Pancreas (tissue), 10 donors: ENCODE measurements around the gene PSMB3. TPM values are rescaled to one million over a fixed set of nuclear protein-coding genes. Genes with fewer than 3 reads are reported as not detected.

Experiments used
- ATAC-seq, 4 donors: fragments of 200-7000 bp; cut with Tn5 transposase; one replicate each; pipeline versions ENCODE4 v1.8.0 to v1.9.1; 2020; ENCODE audit warnings: mild to moderate bottlenecking in 4 of 4, moderate library complexity in 4 of 4
- DNase-seq, 6 donors: peaks; one replicate each; pipeline ENCODE4 v3.0.0-alpha.2; 2020
- FAIRE-seq: peaks from 2 replicates; lab custom pipeline; 2012; peaks lifted over from hg19 to GRCh38; lab: Jason Lieb, UNC
- H3K27ac ChIP-seq, 4 donors: fragments of 200-600 bp; sonication (generic); 1 replicate in 3 of 4; 2 replicates in 1 of 4; pipeline versions ENCODE4 v1.5.0 to v1.8.0; 2020
- H3K27me3 ChIP-seq, 4 donors: fragments of 200-600 bp; one replicate each; pipeline ENCODE4 v1.8.0; 2021
- H3K36me3 ChIP-seq, 3 donors: fragments of 200-600 bp; sonication (generic) in 1 of 3; one replicate each; pipeline versions ENCODE4 v1.5.0 to v1.8.0; 2020 to 2021
- H3K4me1 ChIP-seq, 3 donors: fragments of 200-600 bp; one replicate each; pipeline ENCODE4 v1.8.0; 2021
- H3K4me3 ChIP-seq, 4 donors: fragments of 200-600 bp; sonication (generic) in 2 of 4; one replicate each; pipeline versions ENCODE4 v1.5.0 to v1.8.0; 2020 to 2021
- H3K9me3 ChIP-seq, 4 donors: fragments of 200-600 bp; one replicate each; pipeline ENCODE4 v1.8.0; 2021
- CTCF ChIP-seq, 4 donors: fragments of 200-600 bp; sonication (generic) in 3 of 4; IDR thresholded peaks; one replicate each; pipeline versions ENCODE4 v1.5.0 to v1.8.0; 2021; ENCODE audit warnings: antibody characterized with exemption in 4 of 4
- WGBS, 2 donors: extraction: QIAGEN DNeasy Blood & Tissue Kit; methylation state at CpG; one replicate each; pipeline ENCODE4 v1.1.7; 2013; 5-methylcytosine and 5-hydroxymethylcytosine counted together
- intact Hi-C, 3 donors: fragments of 100-400 bp; cut with DNase I; formaldehyde crosslinking; loops; one replicate each; pipeline versions ENCODE4 v1.11.1 to v1.14.2; 2022
- polyA plus RNA-seq, 2 donors: library from polyadenylated mRNA; stranded (reverse); fragments of 200-250 nt; gene quantifications; one replicate each; pipeline ENCODE4 v1.2.3, GENCODE V29; 2013
- total RNA-seq, 6 donors: library from RNA; stranded (reverse); fragmentation: NEBNext Ultra II Directional in 4 of 6; extraction: Animal tissue kit (Norgen Biotek cat#: 25700) in 4 of 6; gene quantifications; one replicate each; pipeline versions ENCODE4 v1.2.1 to v1.2.4, GENCODE V29; 2021 to 2023
- donor health status: healthy with polysubstance abuse.
- donor health status: DM: no; HTN: no; CAD: no; lungs with moderate emphysema.
- donor health status: DM: no; HTN: no; CAD: no.
- donor health status: control.
- donor health status: control.
- donor health status: Bipolar disorder and iron deficiency.
- donor health status: DM: yes; HTN: yes; CAD: no.
- donor health status: DM: no; HTN: no; CAD: no.
- donor health status: DM: no; HTN: no; CAD: no.
- donor health status: DM: yes; HTN: yes; CAD: no.

PSMB3 gene
- total and polyA plus RNA-seq, 8 donors: 27.7 to 107 (median 62.7) TPM

GRCh38 chr17:38746004-38746848, 6.3 kb upstream of the PSMB3 start:
- Histone ChIP-seq H3K9me3 (no peaks in the 10 kb centered on the region), H3K4me3 (peak overlapping the region in 2 of 4 donors; percentile 78 to 84), H3K27ac (peak overlapping the region; percentile 48 to 85 (median 70)), H3K27me3 (no peaks in the 10 kb centered on the region), H3K4me1 (peaks cover 26 to 36% (median 28%) of the 10 kb centered on the region in 3 donors), H3K36me3 (no peaks in the 10 kb centered on the region)
- no peak for TF ChIP-seq CTCF (IDR thresholded peaks at IDR 0.05)
- no peak for ATAC-seq
- DNase-seq: peak in 1 of 6 donors; percentile 33
- intact Hi-C loops: no loop called here
- FAIRE-seq: no peak
- 44 to 52% methylated on average over 8 of the region's 8 CpGs for WGBS, 2 donors

GRCh38 chr17:38746849-38747462, 5.6 kb upstream of the PSMB3 start:
- H3K27me3 ChIP-seq: no peaks in the 10 kb centered on the region
- no peak for TF ChIP-seq CTCF (IDR thresholded peaks at IDR 0.05)
- peak overlapping the region; percentile 48 to 85 (median 70) for H3K27ac ChIP-seq
- H3K36me3 ChIP-seq: no peaks in the 10 kb centered on the region
- no peaks in the 10 kb centered on the region for H3K9me3 ChIP-seq
- FAIRE-seq (no peak), DNase-seq (peak in 2 of 6 donors; percentile 56 to 68), ATAC-seq (no peak)
- peak overlapping the region; percentile 78 to 84 (median 80) for H3K4me3 ChIP-seq
- intact Hi-C loops: no loop called here
- peaks cover 20 to 29% (median 21%) of the 10 kb centered on the region in 3 donors for H3K4me1 ChIP-seq
- 3 to 5% methylated on average over 16 to 21 of the region's 21 CpGs for WGBS, 2 donors

GRCh38 chr17:38747463-38748148, 4.9 kb upstream of the PSMB3 start:
- peak in 5 of 6 donors; percentile 45 to 85 (median 76) for DNase-seq

More at GRCh38 chr17:38747463-38748148, 4.9 kb upstream of the PSMB3 start:
- intact Hi-C loops: no loop called here
- no peak for FAIRE-seq
- Histone ChIP-seq H3K27ac (peak overlapping the region; percentile 48 to 85 (median 70)), H3K4me1 (peaks cover 13 to 23% (median 16%) of the 10 kb centered on the region in 3 donors), H3K9me3 (no peaks in the 10 kb centered on the region), H3K36me3 (no peaks in the 10 kb centered on the region), H3K4me3 (peak overlapping the region; percentile 78 to 84 (median 80)), H3K27me3 (no peaks in the 10 kb centered on the region)
- TF ChIP-seq CTCF (IDR thresholded peaks at IDR 0.05): no peak
- WGBS, 2 donors: 1 to 2% methylated on average over 49 to 64 of the region's 64 CpGs
- ATAC-seq: peak in 1 of 4 donors; percentile 11
